NCI-H2196 treated with DMSO at 0.1 percent for 48 hours (cell line): Measurements from ENCODE around the gene CAMKMT.
"Not testable (repeated sequence)": the region's sequence is repeated elsewhere in the genome, so short reads cannot be mapped to it uniquely, and the experiment has no call there.

Experiments used
- DNase-seq: peaks from one replicate; lab custom pipeline; 2025; ENCODE audit not compliant: unreplicated experiment; lab: John Stamatoyannopoulos, UW

CAMKMT gene

DNA sequence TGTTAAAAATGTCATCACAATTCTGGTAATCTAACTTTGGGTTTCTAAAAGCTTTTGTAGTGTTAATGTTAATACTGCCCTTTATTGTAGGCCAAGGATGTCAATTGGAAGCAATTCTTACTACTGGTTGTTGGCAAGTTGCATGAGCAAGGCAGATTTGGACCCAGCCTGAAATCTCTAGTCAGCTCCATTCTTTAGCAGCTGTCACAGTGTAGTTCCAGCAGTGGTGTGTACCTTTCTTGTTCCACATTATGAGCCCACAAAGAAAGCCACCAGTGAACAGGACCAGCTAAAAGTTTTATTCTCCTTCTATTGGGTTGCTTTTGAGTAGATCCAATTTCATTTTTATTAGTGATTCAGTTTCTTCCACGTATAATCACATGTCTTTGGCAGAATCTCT lies 133.8 kb downstream of the CAMKMT start:
- DNase-seq = no peak

DNA sequence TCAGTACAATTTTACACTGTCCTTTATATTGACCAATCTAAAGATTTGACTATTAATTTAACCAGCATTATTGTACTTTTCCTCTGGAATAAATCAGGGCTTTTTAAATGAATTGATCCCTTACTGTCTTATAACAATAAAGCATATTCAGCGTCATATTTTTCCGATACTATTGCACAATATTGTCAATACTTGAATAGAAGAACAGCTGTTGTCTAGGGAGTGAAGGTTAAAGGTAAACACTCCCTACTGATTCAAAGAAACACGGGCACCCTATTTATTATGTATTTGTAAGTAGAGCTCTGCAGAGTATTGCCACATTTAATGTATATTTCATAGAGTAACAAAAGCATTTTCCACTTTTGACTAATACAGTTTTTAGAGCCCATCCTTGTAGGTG lies 134.4 kb downstream of the CAMKMT start:
- DNase-seq = no peak

GRCh38 chr2:44498551-44498950 lies 136.8 kb downstream of the CAMKMT start:
- DNase-seq = no peak

DNA sequence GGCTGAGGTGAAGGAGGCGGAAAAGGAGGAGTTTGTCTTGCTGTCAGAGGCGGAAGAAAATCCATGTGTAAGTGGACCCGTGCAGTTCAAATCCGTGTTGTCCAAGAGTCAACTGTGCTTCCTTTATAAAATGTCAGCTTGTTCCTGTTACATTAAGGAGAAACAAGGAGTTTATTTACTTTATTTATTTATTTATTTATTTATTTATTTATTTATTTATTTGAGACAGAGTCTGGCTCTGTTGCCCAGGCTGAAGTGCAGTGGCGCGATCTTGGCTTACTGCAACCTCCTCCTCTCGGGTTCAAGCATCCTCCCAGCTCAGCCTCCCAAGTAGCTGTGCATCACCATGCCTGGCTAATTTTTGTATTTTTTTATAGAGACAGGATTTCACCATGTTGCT lies 143.9 kb downstream of the CAMKMT start:
- not testable (repeated sequence) for DNase-seq

- no peak for DNase-seq
Observed at GRCh38 chr2:44510246-44510645, 148.5 kb downstream of the CAMKMT start.

DNA sequence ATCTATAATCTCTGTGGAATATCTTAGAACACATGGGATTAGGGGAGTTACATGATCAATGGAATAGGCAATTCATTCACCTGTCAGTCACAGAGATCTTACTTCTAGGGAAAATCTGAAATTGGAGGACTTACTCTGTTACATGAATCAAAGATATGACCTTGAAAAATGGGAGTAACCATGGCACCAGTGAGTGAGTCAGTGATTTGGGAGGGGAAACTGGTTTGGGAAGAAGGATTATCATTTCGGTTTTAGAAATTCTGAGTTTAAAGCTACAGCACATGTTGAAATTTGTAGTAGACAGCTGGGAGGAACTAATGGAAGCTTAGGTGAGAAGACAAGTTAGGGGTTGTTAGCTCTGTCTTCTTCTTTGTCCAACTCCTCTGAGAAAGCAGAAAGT lies 153.7 kb downstream of the CAMKMT start:
- DNase-seq = no peak

- DNase-seq = no peak
Observed at GRCh38 chr2:44519026-44519425, 157.3 kb downstream of the CAMKMT start.

GRCh38 chr2:44522846-44523245 lies 161.1 kb downstream of the CAMKMT start:
- no peak for DNase-seq

- DNase-seq = no peak
Observed at GRCh38 chr2:44524347-44524926, 162.7 kb downstream of the CAMKMT start.

DNA sequence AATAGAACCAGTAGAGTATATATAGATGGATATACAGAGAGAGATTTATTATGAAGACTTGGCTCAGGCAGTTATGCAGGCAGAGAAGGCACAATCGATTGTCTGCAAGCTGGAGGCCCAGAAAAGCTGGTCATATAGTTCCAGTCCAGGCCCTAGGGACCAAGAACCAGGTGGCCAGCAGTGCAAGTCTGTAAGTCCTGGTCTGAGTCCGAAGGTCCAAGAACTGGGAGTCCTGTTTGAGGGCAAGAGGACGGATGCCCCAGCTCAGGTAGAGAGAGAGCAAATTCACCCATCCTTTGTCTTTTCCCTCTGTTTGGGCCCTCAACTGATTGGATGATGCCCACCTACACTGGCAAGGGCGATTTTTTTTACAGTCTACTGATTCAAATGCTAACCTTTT lies 164.6 kb downstream of the CAMKMT start:
- DNase-seq = no peak

GRCh38 chr2:44528595-44528994 lies 166.8 kb downstream of the CAMKMT start:
- no peak for DNase-seq

- DNase-seq = no peak
Observed at GRCh38 chr2:44529448-44529847, 167.7 kb downstream of the CAMKMT start.

GRCh38 chr2:44531289-44531688 lies 169.5 kb downstream of the CAMKMT start:
- no peak for DNase-seq

DNA sequence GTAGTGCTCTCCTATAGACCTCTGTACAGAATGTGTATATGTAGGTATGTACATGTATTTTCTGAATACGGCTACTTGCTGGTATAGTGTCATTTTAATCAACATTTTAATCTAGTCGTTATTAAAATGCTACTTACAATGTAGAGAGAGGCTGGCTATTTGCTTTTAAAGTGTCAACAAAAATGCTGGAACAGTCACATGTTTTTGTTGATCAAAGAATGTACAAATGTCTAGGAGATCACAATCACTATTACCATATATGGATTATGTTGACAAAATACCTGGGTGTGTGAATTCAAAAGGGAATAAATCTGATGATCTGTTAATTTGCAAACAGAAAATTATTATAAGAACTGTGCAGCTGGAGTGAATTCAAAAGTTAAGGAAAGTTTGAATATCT lies 170.3 kb downstream of the CAMKMT start:
- no peak for DNase-seq

DNA sequence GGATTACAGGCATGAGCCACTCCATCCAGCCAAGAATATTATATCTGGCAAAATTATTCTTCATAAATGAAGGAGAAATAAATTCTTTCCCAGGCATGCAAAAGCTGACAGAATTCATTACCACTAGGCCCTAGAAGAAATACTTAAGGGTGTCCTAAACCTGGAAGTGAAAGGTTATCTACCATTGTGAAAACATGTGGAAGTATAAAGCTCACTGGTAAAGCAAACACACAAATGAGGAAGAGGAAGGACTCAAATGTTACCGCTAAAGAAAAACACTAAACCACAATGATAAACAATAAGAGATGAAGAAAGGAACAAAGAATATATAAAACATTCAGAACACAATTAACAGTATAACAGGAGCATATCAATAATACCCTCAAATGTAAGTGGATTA lies 171.8 kb downstream of the CAMKMT start:
- no peak for DNase-seq

GRCh38 chr2:44535376-44535775 lies 173.6 kb downstream of the CAMKMT start:
- no peak for DNase-seq

DNA sequence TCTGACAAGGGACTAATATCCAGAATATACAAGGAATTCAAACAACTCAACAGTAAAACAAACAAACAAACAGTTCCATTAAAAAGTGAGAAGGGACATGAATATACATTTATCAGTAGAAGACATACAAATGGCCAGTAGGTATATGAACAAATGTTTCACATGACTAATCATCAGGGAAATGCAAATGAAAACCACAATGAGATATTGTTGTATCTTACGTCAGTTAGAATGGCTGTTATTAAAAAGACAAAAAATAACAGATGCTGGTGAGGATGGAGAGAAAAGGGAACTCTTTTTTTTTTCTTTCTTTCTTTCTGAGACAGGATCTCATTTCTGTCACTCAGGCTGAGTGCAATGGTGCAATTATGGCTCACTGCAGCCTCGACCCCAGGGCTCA lies 175.5 kb downstream of the CAMKMT start:
- no peak for DNase-seq

GRCh38 chr2:44542520-44542919 lies 180.8 kb downstream of the CAMKMT start:
- no peak for DNase-seq

DNA sequence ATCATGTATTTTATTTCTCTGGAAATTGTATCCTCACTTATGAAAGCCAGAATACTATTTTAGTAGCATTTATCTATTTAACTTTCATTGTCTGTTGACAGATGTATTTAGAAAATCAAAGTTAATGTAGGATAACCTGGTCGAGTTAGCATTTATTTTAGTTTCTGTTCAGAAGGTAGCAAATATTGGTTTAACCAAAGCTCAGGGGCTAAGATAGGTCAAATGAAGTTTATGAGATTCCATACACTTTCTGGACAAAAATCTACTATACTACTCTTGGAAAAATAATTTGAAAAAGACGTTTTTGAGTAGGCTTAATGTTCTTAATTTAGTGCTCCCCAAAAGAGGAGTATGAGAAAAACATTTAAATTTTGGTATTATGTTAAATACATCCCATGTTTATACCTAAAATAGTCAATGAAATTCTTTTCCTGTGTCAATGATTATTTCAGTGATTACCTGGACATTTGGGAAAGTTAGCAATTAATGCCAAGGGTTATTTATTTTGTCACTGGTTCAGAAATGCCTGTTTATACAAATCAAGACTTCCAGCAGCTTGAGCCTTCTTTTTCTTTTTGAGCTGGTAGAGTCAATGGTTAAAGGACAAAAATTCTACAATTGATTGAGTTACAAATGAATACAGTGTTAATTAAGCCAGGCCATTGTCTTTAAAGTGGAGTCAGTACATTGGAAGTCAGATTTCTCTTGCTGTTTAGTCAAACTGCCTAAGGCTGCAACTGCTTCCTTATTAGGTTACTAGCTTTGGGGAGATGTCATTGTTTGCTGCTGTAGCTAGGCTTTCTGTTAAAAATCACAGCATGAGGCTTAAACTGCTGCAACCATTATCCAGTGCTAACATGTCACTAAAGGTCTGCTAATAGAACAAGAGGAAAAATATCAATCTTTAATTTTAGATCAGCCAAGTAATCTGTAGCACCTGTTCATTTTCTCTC lies 182.3 kb downstream of the CAMKMT start:
- DNase-seq = peak; percentile 26

DNA sequence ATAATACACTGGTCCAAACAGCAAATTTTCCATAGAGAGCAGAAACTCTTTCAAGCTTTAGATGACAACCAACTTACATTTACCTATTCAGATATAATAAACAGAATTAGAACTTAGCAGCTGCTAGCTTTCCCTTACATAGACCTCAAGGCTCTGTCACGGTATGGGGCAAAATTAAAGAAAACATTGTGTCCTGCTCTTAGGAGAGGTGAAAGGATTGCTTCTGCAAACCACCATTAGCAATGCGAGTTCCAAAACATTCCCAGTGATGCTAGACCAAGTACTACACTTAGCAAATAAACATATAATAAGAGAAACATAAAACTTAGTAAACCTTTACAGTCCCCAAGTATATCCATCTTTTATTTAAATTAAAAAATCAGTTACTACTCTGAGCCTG lies 183.3 kb downstream of the CAMKMT start:
- DNase-seq = no peak

GRCh38 chr2:44546459-44547127 lies 184.8 kb downstream of the CAMKMT start:
- no peak for DNase-seq

DNA sequence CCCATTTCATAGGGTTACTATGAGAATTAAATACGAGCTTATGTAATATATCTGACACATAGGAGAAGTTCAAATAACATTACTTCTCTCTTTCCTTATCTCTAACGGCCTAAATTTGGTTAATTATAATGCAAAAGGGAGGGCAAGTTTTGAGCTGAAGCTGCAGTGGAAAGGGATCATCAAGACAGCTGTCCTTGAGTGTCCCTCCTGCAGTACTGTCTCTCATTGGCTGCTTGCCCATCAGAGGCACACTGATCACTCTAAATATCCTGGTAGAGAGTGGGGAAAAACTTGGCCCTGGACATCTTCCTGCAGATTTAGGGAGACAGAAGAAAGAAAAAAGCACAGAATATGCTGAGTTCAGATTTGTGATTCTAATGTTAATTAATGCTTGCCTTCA lies 186.0 kb downstream of the CAMKMT start:
- DNase-seq = no peak
